Activated CD4-positive, alpha-beta T cell treated with anti-CD3 and anti-CD28 coated beads, Interleukin-2, amount 50 U/mL, for 16 hours (primary cell): ENCODE measurements around the gene ARMH1.

Experiments used
- DNase-seq: peaks from one replicate; pipeline ENCODE4 v3.0.0-alpha.2; 2020

ARMH1 gene

DNA sequence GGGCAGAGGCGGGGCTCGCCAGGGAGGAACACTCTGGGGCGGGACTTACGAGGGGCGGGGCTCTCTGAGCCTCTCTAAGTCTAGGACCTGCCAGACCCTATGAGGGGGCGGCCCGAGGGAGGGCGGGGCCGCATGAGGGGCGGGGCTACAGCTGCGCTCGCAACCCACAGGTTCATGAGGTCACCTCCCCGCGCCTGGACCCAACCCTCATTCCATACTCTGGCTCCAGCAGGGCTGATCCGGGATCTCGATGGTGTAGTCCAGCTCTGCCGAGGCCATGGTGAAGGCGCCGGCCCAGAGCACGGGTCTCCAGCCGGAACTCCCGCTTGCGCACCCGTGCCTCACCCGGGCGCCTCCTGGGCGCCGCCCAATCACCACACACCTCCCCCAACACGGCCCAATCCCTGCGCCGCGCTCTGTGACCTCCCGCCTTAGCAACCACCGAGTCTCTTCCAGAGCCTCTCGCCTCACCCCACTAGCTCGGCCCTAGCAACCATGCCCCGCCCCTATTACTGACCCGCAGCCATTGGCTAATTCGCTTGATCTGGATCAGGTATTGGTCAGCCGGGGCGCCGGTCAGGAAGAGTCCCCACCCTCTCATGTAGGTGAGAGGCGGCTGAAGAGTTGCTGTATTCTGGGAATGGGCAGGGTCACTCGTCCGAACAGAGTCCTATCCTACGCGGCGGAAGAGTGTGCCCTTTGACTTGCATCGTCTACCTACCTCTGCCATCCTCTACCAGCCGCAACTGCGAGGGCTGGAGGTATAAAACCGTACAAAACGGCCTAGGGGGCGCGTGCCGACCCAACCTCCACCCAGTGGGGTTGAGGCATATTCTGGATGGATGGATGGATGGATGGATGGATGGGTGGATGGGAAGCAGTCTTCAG lies at the start of gene ARMH1, which contains the start of gene TMEM53:
ARMH1 (plus strand) TSS at position 602 of the 888 bp plus-strand sequence. CDS start 14,984 bp downstream, outside the sequence.
TMEM53 (minus strand) TSS at position 369 of the 888 bp plus-strand sequence; CDS start at position 279, 90 bp downstream.
- peak; percentile 99 for DNase-seq

DNA sequence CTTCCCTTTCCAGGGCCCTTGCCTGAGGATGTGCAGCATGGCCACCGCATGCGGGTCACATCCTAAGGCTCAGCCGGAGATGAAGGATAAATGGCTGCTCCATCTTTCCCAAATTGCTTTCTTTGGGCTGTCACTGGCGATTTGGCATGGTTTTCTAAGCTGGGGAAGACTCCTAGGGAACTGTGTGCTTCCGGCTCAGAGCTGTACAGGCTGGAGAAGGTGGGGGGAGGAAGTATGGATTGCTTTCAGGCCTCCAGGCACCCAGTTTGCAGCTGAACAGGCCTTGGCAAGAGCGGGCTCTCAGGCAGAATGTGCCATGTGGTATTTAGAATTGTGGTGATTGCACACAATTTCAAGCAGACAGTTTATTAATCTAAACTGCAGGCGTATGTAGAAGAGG lies 49.2 kb upstream of the ARMH1 start:
- no peak for DNase-seq

- DNase-seq: no peak
Measured at GRCh38 chr1:44628962-44629756, 45.4 kb upstream of the ARMH1 start.

DNA sequence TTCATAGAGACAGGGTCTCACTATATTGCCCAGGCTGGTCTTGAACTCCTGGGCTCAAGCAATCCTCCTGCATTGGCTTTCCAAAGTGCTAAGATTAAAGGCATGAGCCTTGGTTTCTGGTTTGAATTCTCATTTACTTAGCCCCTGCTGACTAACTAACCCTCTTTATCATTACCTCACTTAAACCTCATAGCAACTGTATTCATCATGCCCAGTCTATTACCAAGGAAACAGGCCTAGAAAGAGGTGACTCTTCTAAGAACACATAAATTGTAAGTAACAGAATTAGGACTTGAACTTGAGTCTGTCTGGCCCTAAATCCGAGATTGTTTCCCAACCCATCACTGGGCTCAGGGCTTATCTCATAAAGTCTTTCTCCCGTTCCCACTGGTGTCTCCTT lies 44.4 kb upstream of the ARMH1 start:
- DNase-seq: no peak

GRCh38 chr1:44631333-44631646 lies 43.2 kb upstream of the ARMH1 start:
- no peak for DNase-seq

DNA sequence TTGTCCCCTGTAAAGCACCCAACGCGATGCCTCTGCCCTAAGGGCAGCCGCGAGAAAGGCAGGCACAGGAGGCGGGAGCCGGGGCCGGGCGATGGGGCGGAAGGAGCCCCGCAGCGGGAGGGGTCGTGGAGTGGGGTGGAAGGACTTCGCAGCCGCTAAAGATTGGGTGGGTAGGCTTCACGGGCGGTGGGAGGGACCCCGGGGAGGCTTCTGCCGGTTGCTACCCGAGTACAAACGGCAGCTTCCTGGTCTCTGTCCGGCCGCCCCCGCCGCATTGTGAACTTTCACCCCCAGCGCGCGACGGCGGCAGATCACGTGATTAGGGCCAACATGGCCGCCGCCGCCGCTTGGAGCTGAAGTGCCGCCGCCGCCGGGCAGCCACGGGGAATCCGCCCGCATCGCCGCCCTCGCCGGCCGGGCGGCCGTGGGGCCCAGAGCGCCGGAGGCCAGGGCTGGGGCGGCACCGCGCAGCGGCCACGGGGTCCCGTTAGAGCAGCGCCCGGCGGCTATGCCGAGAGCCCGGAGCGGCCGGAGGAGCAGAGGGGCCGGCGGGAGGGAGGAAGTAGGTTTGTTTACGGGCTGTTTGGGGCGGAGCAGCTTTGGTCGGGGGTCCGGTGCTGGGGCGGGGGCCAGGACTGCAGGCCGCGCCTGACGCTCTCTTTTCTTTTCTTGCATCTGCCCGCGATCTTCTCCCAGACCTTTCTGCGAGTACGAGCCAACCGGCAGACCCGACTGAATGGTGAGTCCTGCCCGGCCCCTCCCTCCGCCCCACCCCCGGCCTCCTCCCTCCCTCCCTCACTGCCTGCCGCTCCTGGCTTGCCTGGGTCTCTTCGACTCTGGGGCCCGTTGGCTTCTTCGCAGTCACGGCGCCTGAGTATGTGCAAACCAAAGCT lies 42.6 kb upstream of the ARMH1 start:
- peak; percentile 91 for DNase-seq

DNA sequence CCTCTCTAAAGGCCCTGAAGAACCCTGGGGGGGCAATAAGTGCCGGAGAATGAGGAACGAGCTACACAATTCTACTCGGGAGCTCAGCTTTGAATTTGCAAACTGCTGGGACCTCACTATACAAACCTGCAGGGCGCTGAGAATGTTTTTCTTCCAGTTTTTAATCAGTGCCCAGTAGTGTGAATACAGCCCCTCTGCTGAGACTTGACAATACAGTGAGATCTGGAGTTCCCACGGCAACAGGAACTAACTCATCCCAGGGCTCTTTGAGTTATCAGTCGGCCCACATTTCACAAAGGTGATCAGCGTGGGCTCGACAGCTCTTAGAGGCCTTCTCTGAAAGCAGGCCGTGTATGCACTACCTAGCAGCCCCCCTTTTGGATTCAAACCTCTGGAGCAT lies 41.9 kb upstream of the ARMH1 start:
- DNase-seq: peak; percentile 14

DNA sequence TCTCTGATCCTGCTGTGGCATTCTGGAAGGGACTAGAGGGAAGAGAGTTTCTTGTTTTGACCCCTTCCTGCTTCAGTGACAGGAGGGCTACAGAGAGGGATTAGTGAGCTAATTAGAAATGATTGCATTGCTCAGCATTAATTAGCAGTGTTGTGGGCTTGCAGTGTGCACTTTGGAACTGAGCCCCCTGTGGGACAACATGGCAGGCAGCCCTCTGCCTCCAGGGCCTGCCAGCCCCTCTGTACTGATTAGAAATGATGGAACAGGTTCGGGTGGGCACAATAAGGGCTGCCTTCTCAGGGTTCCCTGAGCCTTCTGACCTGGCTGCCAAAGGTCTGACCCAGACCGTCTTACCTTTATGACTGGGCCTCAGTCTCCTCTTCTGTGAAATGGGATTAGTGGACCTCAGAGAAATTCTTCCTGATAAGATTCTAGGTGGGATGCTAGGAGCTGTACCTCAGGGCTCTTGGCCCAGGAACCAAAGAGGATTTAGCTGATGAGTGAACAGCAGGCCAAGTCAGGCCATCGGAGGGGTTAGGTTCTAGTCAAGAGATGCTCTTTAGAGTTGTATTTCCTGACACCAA lies 39.8 kb upstream of the ARMH1 start:
- DNase-seq: no peak

- DNase-seq: no peak
Measured at GRCh38 chr1:44635439-44635838, 39.1 kb upstream of the ARMH1 start.

- DNase-seq: no peak
Measured at GRCh38 chr1:44636083-44636687, 38.3 kb upstream of the ARMH1 start.

GRCh38 chr1:44636688-44637598 lies 37.6 kb upstream of the ARMH1 start:
- no peak for DNase-seq

DNA sequence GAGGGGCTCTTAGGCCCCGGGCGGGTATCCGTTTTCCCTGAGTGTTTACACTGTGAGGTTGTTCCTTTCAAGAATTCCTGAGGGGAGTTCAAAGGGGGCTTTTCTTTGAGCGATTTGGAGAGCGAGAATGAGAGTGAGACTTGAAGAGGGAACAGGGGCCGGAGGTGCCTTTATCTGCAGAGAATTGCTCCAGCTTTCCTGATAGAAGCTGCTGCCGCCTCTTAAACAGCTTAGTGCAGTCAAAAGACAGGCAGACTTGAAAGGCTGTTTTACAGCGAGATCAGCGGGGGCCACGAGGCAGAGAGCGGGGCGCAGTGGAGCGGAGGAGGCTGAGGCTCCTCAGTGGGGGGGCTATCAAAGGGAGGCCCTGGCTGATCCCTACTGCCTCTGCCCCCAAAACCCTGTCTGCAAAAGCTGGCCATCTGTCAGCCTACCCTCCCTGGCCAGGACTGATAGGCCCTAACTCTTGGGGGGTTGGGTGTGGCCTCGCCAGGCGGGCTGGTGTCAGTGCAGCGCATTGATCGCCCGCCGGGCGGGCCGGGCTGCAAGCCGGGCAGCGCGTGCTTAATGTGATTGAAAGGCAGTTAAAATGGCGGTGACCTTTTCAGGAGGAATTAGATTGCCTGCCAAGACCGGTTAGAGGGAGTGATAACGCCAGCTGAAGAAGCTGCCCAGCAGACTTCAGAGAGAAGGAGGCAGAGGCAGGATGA lies 36.7 kb upstream of the ARMH1 start:
- no peak for DNase-seq

DNA sequence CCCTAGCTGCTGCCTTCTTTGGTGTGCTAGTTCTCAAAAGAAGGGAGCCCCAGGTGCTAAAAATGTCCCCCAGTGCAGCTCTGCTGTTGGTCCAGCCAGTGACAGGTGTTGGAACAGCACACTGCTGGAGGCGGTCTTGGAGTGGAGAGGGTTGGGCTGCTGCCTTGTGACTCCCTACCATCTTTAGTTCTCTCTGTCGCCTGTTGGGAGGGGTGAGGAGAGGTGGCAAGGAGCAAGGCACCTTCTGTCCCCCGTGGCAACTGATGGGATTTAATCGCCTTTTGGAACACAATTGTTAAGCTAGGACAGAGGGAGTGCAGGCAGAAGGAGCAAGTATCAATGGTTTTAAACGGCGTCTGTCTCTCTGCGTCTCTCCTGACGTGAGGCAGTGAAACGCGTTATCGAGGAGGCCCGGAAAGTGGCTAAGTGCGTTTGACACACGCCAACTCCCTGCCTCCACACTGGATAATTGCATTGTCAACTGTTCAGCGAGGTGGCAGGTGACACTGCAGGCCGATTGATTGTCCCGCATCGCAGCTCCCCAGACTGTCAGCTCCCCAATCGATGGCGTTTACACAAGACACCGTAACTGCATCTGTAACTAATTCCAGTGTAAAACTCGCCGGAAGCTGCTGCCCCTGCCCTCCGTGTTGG lies 34.2 kb upstream of the ARMH1 start:
- no peak for DNase-seq

GRCh38 chr1:44641126-44642102 lies 33.1 kb upstream of the ARMH1 start:
- DNase-seq: no peak

DNA sequence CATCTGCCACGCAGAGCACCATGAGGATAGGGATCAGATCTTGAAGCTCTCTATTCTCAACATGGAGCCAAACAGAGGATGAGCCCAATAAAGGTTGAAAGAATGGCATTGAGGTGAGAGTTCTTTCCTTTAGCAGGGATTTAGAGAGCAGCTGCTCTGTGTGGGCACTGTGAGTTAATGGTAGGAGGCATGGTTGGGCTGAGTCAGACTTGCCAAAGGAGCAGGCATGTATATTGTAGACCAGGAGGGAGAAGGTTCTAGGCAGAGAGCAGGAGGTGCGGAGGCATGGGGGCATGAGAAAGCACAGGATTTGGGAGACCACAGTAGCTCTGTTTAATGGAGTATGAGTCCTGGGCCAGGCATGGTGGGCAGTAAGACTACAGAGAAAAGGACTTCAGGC lies 32.3 kb upstream of the ARMH1 start:
- DNase-seq: no peak

GRCh38 chr1:44642925-44643324 lies 31.6 kb upstream of the ARMH1 start:
- no peak for DNase-seq

GRCh38 chr1:44643721-44644334 lies 30.7 kb upstream of the ARMH1 start:
- no peak for DNase-seq

GRCh38 chr1:44644806-44645205 lies 29.7 kb upstream of the ARMH1 start:
- no peak for DNase-seq
